NCI-H1048 (cell line): ENCODE measurements around the gene MAP4K2.

Source experiments
- DNase-seq: peaks from one replicate; lab custom pipeline; 2025; lab: John Stamatoyannopoulos, UW

The MAP4K2 gene

DNA sequence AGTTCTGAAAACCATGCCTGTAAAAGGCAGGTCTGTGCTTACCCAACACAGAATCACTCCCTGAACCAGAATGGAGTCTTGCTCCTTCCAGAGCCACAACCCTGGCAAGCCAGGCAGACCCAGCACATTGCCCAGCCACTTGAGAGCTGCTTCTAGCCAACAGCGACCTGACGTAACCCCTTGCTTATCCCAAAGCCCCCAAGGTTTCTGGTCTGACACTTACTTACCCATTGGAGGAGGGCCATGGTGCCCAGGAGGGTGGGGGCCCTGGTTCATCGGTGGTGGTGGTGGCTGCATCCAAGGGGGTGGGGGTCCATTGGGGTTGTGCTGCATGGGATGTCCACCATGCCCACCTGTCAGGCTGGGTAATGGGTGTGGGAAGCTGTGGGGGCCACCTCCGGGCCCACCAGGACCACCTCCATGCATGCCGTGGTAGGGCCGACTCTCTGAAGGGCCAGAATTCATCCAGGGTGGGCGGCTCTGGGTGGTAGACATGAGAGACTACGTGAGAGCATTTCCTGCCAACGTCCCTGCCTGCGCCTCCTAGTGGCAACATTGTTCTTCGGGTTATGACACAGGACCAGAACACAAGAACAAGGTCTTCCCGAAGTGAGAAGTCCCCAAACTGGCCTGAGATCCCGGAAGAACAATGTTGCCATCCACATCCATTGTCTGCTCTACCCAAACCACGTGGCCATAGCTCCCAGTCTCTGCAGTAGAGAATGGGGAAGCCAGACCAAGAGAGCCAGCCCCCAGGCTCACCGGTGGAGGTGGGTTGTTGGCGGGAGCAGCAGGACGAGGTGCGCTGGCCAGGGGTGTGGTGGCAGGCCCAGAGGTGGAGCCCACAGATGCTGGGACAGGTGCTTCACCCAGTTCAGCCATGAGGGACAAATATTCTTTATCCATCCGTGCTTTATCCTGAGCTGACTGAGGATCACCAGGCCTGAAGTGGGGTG, 35.4 kb downstream of the MAP4K2 start:
- peak; percentile 45 for DNase-seq

GRCh38 chr11:64766881-64767280, 36.1 kb downstream of the MAP4K2 start:
- DNase-seq = no peak

GRCh38 chr11:64765851-64766665, 37.0 kb downstream of the MAP4K2 start:
- no peak for DNase-seq

GRCh38 chr11:64765291-64765850, 37.6 kb downstream of the MAP4K2 start:
- no peak for DNase-seq

DNA sequence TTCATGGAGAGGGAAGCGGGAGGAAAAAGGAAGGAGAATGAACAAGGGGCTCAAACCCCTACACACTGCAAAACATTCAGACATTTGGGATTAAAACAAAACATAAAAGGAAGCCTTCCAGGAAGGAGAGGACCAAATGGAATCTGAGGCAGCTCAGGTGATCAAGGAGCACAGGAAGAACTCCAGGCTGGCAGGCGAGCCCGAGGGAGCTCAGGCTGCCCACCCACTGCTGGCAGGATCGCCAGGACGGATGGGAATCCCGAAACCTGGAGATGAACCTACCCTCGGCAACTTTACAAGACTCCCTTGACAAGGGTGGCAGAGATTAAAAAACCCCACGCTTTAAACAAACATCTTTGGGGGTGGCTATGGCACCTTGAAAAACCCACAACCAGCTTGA, 38.3 kb downstream of the MAP4K2 start:
- DNase-seq = no peak

GRCh38 chr11:64764040-64764611, 38.9 kb downstream of the MAP4K2 start:
- no peak for DNase-seq

GRCh38 chr11:64763526-64764039, 39.4 kb downstream of the MAP4K2 start:
- DNase-seq = no peak

- no peak for DNase-seq
These were observed 40.1 kb downstream of the MAP4K2 start for GRCh38 chr11:64762674-64763525.

GRCh38 chr11:64762277-64762673, 40.7 kb downstream of the MAP4K2 start:
- DNase-seq = no peak

DNA sequence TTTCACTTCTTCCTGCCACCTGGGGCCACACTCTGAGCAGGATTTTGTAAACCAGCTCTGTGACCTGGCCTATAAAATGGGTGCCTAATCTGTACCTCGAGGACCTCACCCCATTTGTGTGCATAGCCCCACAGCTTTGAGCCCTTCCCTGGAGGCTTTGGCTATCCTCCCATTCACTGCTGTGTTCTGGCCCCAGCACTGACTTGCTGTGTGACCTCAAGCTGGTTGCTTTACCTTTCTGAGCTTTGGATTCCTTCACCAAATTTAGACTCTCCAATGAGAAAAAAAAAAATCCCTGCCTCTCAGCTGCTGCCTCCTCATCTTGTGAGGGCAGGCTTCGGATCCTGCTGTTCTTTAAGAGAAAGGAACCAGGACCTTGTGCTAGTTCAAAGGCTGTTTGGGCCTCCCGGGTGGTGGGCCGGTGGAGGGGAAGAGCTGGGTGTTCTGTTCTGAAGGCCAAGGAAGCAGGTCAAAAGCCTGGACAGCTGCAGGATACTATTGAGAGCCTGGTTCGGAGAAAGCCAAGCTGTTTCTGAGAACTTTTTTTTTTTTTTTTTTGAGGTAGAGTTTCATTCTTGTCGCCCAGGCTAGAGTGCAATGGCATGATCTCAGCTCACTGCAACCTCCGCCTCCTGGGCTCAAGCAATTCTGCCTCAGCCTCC, 42.1 kb downstream of the MAP4K2 start:
- no peak for DNase-seq

GRCh38 chr11:64759722-64760719, 43.0 kb downstream of the MAP4K2 start, which contains the start of gene PYGM:
PYGM (minus strand) TSS chr11:64759974; CDS start chr11:64759898, 76 bp downstream.
- DNase-seq = no peak

DNA sequence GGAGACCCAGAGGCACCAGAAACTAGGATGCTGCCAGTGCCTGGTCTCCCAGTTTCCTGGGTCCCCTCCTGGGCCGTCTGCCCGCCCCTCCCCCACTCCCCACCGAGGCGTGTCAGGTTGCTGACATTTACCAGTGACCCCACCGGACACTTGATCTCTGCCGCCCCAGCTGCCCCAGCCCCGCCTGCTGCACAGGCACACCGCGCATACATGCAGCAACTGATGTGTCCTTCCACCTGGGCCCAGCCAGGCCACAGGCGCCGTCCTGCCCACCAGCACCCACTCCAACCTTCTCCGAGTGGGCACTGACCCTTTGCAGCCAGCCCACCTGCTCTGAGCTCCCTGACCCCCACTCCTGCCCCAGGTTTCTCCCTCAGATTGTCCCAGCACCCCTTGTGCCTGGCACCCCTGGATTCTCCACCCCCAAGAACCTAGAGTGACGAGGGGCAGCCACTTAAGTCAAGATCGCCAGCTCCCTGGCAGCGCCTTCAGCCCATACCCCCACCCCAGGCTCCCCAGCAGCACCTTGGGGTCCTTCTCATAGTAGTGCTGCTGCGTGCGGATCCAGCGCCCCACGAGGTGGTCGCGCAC, 43.8 kb downstream of the MAP4K2 start:
- no peak for DNase-seq

- DNase-seq = no peak
These were observed 44.5 kb downstream of the MAP4K2 start for GRCh38 chr11:64758330-64759079.

DNA sequence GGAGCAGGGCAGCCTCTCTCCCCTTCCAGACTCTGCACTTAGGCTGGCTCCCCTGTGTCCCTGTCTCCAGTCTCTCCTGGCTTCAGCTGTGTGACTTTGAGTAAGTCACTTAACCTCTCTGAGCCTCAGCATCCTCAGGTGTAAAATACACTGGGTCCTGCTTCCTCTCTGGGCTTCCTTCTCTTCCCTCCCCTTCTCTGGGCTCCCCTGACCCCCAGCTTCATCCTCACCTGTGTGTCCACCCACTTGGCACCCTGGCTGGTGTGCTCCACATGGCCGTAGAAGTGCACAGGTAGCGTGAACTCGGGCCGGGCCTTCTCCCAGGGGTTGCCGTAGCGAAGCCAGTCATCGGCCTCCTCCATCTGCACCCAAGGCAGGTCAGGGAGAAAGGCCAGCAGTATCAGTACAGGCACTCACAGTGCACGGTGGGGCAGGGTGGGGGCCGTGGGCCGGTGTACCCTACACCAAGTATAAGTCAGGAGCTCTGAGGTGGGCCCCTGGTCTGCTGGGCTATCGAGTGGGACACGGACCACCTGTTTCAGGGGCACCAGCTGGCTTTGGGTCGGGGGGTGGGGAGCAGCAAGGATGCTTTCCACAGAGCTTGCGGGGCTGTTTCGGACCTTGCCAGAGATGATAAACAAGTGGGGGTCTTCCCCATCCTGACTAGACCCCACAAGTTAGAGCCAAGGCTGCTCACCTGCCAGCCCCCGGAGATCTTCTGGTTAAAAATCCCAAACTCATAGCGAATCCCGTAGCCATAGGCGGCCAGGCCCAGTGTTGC, 45.3 kb downstream of the MAP4K2 start:
- DNase-seq = no peak

- no peak for DNase-seq
These were observed 47.2 kb downstream of the MAP4K2 start for GRCh38 chr11:64755681-64756361.

GRCh38 chr11:64754919-64755662, 47.9 kb downstream of the MAP4K2 start:
- DNase-seq = no peak
